ENCODE results near the gene YRDC. TPM values are rescaled to one million over a fixed set of nuclear protein-coding genes. Genes with fewer than 3 reads are reported as not detected.
A peak's percentile ranks its signal among the peaks of the same experiment; 100 is the strongest.

Gene YRDC, protein sequence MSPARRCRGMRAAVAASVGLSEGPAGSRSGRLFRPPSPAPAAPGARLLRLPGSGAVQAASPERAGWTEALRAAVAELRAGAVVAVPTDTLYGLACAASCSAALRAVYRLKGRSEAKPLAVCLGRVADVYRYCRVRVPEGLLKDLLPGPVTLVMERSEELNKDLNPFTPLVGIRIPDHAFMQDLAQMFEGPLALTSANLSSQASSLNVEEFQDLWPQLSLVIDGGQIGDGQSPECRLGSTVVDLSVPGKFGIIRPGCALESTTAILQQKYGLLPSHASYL
- total RNA-seq (2021; ENCODE audit: unreplicated experiment), result 41.4 TPM
- polyA plus RNA-seq (2012), result 33.2 and 37.7 TPM in 2 replicates
- percentile 95 among the genes with signal in this experiment for Bru-seq, nascent RNA
- percentile 93 among the genes with signal in this experiment for BruChase-seq, experiment 1, labeled RNA remaining after a 6-hour chase
- BruChase-seq, experiment 2, labeled RNA remaining after a 2-hour chase, result percentile 97 among the genes with signal in this experiment
- long read RNA-seq, transcript YRDC-201 (5 exons, 1,826 nt), result major isoform, 132 of 151 reads
- long read RNA-seq, partial matches to known transcripts, result 17 of 151 reads
- long read RNA-seq, other reads (novel, unspliced or antisense), result 2 of 151 reads

- BruUV-seq (replicated peaks), result no TSS peak
- H3K9me3 ChIP-seq (ENCODE audit: control insufficient read depth in 1 of 2, insufficient read depth in 1 of 2, low read depth in 1 of 2, low read length in 2 of 2), result no peaks in the 10 kb centered on the region
- peaks cover 36 to 41% of the 10 kb centered on the region in 2 experiments for H3K36me3 ChIP-seq (ENCODE audit: control insufficient read depth in 1 of 2, insufficient read depth in 2 of 2, low read length in 2 of 2)
- ChIA-PET CTCF (interaction anchor here (0.6 to 1.1 kb wide), 2 partner anchors 52 to 116 kb away, joined by 3 to 7 read pairs; partner anchors contain the start of gene MTF1), POLR2A (interaction anchor here (0.6 to 3.1 kb wide), 14 partner anchors 9 to 333 kb away, joined by 3 to 10 read pairs (median 3); partner anchors contain the start of genes CDCA8, EPHA10, MTF1 and SF3A3), RAD21 (ENCODE audit: low non-redundant PET in 1 of 2, low total read pairs in 2 of 2, uncharacterized antibody in 2 of 2, unreplicated experiment in 2 of 2) (interaction anchor here (1.0 to 1.4 kb wide), 2 partner anchors 52 kb away, joined by 4 read pairs; partner anchors contain the start of gene MTF1 (in 2 of the 2))
- peaks cover 65% of the 10 kb centered on the region for H3K79me2 ChIP-seq (ENCODE audit: insufficient read depth, low read length)
- no peak within 1 kb of the TSS for H2AFZ ChIP-seq (ENCODE audit: low read depth, low read length, poor library complexity, severe bottlenecking)
- peak within 1 kb of the TSS; percentile 78 to 98 for H3K4me3 ChIP-seq (replicated peaks in 1 of 2; ENCODE audit: low read depth in 1 of 2, low read length in 2 of 2)
- peak; percentile 84 for ATAC-seq
- peak within 1 kb of the TSS; percentile 95 for H3K4me2 ChIP-seq (ENCODE audit: low read length)
- H3K9ac ChIP-seq (ENCODE audit: low read length), result peak within 1 kb of the TSS; percentile 81
- H4K20me1 ChIP-seq (ENCODE audit: insufficient read depth), result peaks cover 24% of the 10 kb centered on the region; the same call in 1 of the 2 replicates
- DNase-seq (ENCODE audit: low read depth, low spot score), result peak; percentile 77
- H3K27me3 ChIP-seq (ENCODE audit: insufficient read depth, low read length), result no peaks in the 10 kb centered on the region
- intact Hi-C loops (cut with micrococcal nuclease), result loop anchor here (1.0 kb wide), 2 partner anchors 53 to 116 kb away; no protein-coding TSS in a partner anchor
- H3K27ac ChIP-seq (ENCODE audit: low read depth, low read length), result peak within 1 kb of the TSS; percentile 93
- H3K4me1 ChIP-seq (ENCODE audit: control insufficient read depth in 1 of 2, insufficient read depth in 2 of 2, low read length in 2 of 2), result peaks cover 16 to 37% of the 10 kb centered on the region in 2 experiments
- H3K9me2 ChIP-seq (ENCODE audit: insufficient read depth), result no peaks in the 10 kb centered on the region
- TF ChIP-seq JUND (IDR thresholded peaks at IDR 0.05), result no peak
- TF ChIP-seq EGR1 (IDR thresholded peaks at IDR 0.05; ENCODE audit: low read depth), result no peak
- no peak for TF ChIP-seq EZH2 (IDR thresholded peaks at IDR 0.05)
- TF ChIP-seq TCF7L2 (IDR thresholded peaks at IDR 0.05; ENCODE audit: borderline replicate concordance, extremely low read depth, insufficient read depth, insufficient read length), result peak; percentile 6
- no peak for TF ChIP-seq SRF (IDR thresholded peaks at IDR 0.05; ENCODE audit: low read depth)
- TF ChIP-seq ZFX (IDR thresholded peaks at IDR 0.05), result peak; percentile 99
- TF ChIP-seq SP1 (IDR thresholded peaks at IDR 0.05; ENCODE audit: low read depth), result peak; percentile 88
- peak; percentile 81 for TF ChIP-seq SIN3A (IDR thresholded peaks at IDR 0.05; ENCODE audit: low read depth)
- no peak for TF ChIP-seq REST (IDR thresholded peaks at IDR 0.05; ENCODE audit: low read depth)
- TF ChIP-seq CBX3 (IDR thresholded peaks at IDR 0.05; ENCODE audit: low read depth), result no peak
- peak; percentile 80 for TF ChIP-seq ELF1 (IDR thresholded peaks at IDR 0.05; ENCODE audit: borderline replicate concordance, low read depth)
- TF ChIP-seq RAD21 (IDR thresholded peaks at IDR 0.05; ENCODE audit: low read depth), result no peak
- TF ChIP-seq, protein P1, sequence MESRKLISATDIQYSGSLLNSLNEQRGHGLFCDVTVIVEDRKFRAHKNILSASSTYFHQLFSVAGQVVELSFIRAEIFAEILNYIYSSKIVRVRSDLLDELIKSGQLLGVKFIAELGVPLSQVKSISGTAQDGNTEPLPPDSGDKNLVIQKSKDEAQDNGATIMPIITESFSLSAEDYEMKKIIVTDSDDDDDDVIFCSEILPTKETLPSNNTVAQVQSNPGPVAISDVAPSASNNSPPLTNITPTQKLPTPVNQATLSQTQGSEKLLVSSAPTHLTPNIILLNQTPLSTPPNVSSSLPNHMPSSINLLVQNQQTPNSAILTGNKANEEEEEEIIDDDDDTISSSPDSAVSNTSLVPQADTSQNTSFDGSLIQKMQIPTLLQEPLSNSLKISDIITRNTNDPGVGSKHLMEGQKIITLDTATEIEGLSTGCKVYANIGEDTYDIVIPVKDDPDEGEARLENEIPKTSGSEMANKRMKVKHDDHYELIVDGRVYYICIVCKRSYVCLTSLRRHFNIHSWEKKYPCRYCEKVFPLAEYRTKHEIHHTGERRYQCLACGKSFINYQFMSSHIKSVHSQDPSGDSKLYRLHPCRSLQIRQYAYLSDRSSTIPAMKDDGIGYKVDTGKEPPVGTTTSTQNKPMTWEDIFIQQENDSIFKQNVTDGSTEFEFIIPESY (IDR thresholded peaks at IDR 0.05; ENCODE audit: extremely low read depth, insufficient replicate concordance, low read length), result no peak
- TF ChIP-seq, protein P2, sequence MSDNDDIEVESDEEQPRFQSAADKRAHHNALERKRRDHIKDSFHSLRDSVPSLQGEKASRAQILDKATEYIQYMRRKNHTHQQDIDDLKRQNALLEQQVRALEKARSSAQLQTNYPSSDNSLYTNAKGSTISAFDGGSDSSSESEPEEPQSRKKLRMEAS (IDR thresholded peaks at IDR 0.05), result peak; percentile 88
- no peak for TF ChIP-seq EZH2phosphoT487 (IDR thresholded peaks at IDR 0.05; ENCODE audit: borderline replicate concordance)
Observed at GRCh38 chr1:37807555-37808368, at the start of gene YRDC, which contains the start of gene C1orf122. TSS of gene YRDC (minus strand) at chr1:37808208. CDS start at chr1:37808180, 28 bp downstream. TSS of gene C1orf122 (plus strand) at chr1:37807790. CDS start at chr1:37808405, 615 bp downstream.

Data from HCT116 (cell line).